Pancreas (tissue), 10 donors: ENCODE data around the gene TRMT1. TPM values are rescaled to one million over a fixed set of nuclear protein-coding genes. Genes with fewer than 3 reads are reported as not detected.

Experiments
- ATAC-seq, 4 donors: fragments of 200-7000 bp; cut with Tn5 transposase; one replicate each; pipeline versions ENCODE4 v1.8.0 to v1.9.1; 2020; ENCODE audit warnings: mild to moderate bottlenecking in 4 of 4, moderate library complexity in 4 of 4
- DNase-seq, 6 donors: peaks; one replicate each; pipeline ENCODE4 v3.0.0-alpha.2; 2020
- FAIRE-seq: peaks from 2 replicates; lab custom pipeline; 2012; peaks lifted over from hg19 to GRCh38; lab: Jason Lieb, UNC
- H3K27ac ChIP-seq, 4 donors: fragments of 200-600 bp; sonication (generic); 1 replicate in 3 of 4; 2 replicates in 1 of 4; pipeline versions ENCODE4 v1.5.0 to v1.8.0; 2020
- H3K27me3 ChIP-seq, 4 donors: fragments of 200-600 bp; one replicate each; pipeline ENCODE4 v1.8.0; 2021
- H3K36me3 ChIP-seq, 3 donors: fragments of 200-600 bp; sonication (generic) in 1 of 3; one replicate each; pipeline versions ENCODE4 v1.5.0 to v1.8.0; 2020 to 2021
- H3K4me1 ChIP-seq, 3 donors: fragments of 200-600 bp; one replicate each; pipeline ENCODE4 v1.8.0; 2021
- H3K4me3 ChIP-seq, 4 donors: fragments of 200-600 bp; sonication (generic) in 2 of 4; one replicate each; pipeline versions ENCODE4 v1.5.0 to v1.8.0; 2020 to 2021
- H3K9me3 ChIP-seq, 4 donors: fragments of 200-600 bp; one replicate each; pipeline ENCODE4 v1.8.0; 2021
- CTCF ChIP-seq, 4 donors: fragments of 200-600 bp; sonication (generic) in 3 of 4; IDR thresholded peaks; one replicate each; pipeline versions ENCODE4 v1.5.0 to v1.8.0; 2021; ENCODE audit warnings: antibody characterized with exemption in 4 of 4
- WGBS, 2 donors: extraction: QIAGEN DNeasy Blood & Tissue Kit; methylation state at CpG; one replicate each; pipeline ENCODE4 v1.1.7; 2013; 5-methylcytosine and 5-hydroxymethylcytosine counted together
- intact Hi-C, 3 donors: fragments of 100-400 bp; cut with DNase I; formaldehyde crosslinking; loops; one replicate each; pipeline versions ENCODE4 v1.11.1 to v1.14.2; 2022
- polyA plus RNA-seq, 2 donors: library from polyadenylated mRNA; stranded (reverse); fragments of 200-250 nt; gene quantifications; one replicate each; pipeline ENCODE4 v1.2.3, GENCODE V29; 2013
- total RNA-seq, 6 donors: library from RNA; stranded (reverse); fragmentation: NEBNext Ultra II Directional in 4 of 6; extraction: Animal tissue kit (Norgen Biotek cat#: 25700) in 4 of 6; gene quantifications; one replicate each; pipeline versions ENCODE4 v1.2.1 to v1.2.4, GENCODE V29; 2021 to 2023
- donor health status: healthy with polysubstance abuse.
- donor health status: DM: no; HTN: no; CAD: no; lungs with moderate emphysema.
- donor health status: DM: no; HTN: no; CAD: no.
- donor health status: control.
- donor health status: control.
- donor health status: Bipolar disorder and iron deficiency.
- donor health status: DM: yes; HTN: yes; CAD: no.
- donor health status: DM: no; HTN: no; CAD: no.
- donor health status: DM: no; HTN: no; CAD: no.
- donor health status: DM: yes; HTN: yes; CAD: no.

TRMT1 gene
- total and polyA plus RNA-seq, 8 donors, result 12.7 to 108 (median 22.1) TPM

- TF ChIP-seq CTCF (IDR thresholded peaks at IDR 0.05), result no peak
- H3K9me3 ChIP-seq, result no peaks in the 10 kb centered on the region
- H3K27ac ChIP-seq, result no peak overlapping the region
- intact Hi-C loops, result no loop called here
- H3K4me1 ChIP-seq, result no peaks in the 10 kb centered on the region
- DNase-seq (no peak), FAIRE-seq (no peak), ATAC-seq (no peak)
- no peak overlapping the region for H3K4me3 ChIP-seq
- no peaks in the 10 kb centered on the region for H3K27me3 ChIP-seq
- WGBS, 2 donors, result 93 to 95% methylated on average over 60 of the region's 60 CpGs
- H3K36me3 ChIP-seq, result peaks cover 0 to 38% (median 8%) of the 10 kb centered on the region in 3 donors
Observed at GRCh38 chr19:13135068-13136062, 18.8 kb upstream of the TRMT1 start.

- Histone ChIP-seq H3K36me3 (peaks cover 0 to 38% (median 8%) of the 10 kb centered on the region in 3 donors), H3K27me3 (no peaks in the 10 kb centered on the region), H3K27ac (no peak overlapping the region), H3K9me3 (no peaks in the 10 kb centered on the region), H3K4me3 (no peak overlapping the region), H3K4me1 (no peaks in the 10 kb centered on the region)
- 93 to 98% methylated on average over 3 of the region's 3 CpGs for WGBS, 2 donors
- intact Hi-C loops, result no loop called here
- FAIRE-seq (no peak), ATAC-seq (no peak), DNase-seq (no peak)
- no peak for TF ChIP-seq CTCF (IDR thresholded peaks at IDR 0.05)
Observed at GRCh38 chr19:13134626-13135025, 18.1 kb upstream of the TRMT1 start.

GRCh38 chr19:13133241-13133870 is 16.8 kb upstream of the TRMT1 start:
- H3K9me3 ChIP-seq, result no peaks in the 10 kb centered on the region
- no peaks in the 10 kb centered on the region for H3K4me1 ChIP-seq
- no peaks in the 10 kb centered on the region for H3K27me3 ChIP-seq
- DNase-seq (no peak), FAIRE-seq (no peak), ATAC-seq (no peak)
- no peak for TF ChIP-seq CTCF (IDR thresholded peaks at IDR 0.05)
- H3K4me3 ChIP-seq, result no peak overlapping the region
- 69 to 72% methylated on average over 12 of the region's 12 CpGs for whole genome bisulfite sequencing, 2 donors
- no peak overlapping the region for H3K27ac ChIP-seq
- H3K36me3 ChIP-seq, result peaks cover 0 to 32% (median 3%) of the 10 kb centered on the region in 3 donors
- intact Hi-C loops, result no loop called here

- DNase-seq (no peak), ATAC-seq (no peak), FAIRE-seq (no peak)
- H3K4me1 ChIP-seq, result no peaks in the 10 kb centered on the region
- H3K4me3 ChIP-seq, result no peak overlapping the region
- H3K36me3 ChIP-seq, result peaks cover 0 to 25% (median 0%) of the 10 kb centered on the region in 3 donors
- H3K9me3 ChIP-seq, result no peaks in the 10 kb centered on the region
- intact Hi-C loops, result no loop called here
- H3K27me3 ChIP-seq, result no peaks in the 10 kb centered on the region
- H3K27ac ChIP-seq, result no peak overlapping the region
- TF ChIP-seq CTCF (IDR thresholded peaks at IDR 0.05), result no peak
- 83 to 84% methylated on average over 8 of the region's 8 CpGs for WGBS, 2 donors
Observed at GRCh38 chr19:13132471-13133180, 16.1 kb upstream of the TRMT1 start.
